Calu3 (cell line): ENCODE measurements around the gene GPR146. TPM values are rescaled to one million over a fixed set of nuclear protein-coding genes. Genes with fewer than 3 reads are reported as not detected.

Experiments used
- BruUV-seq: library from RNA; stranded (reverse); fragments of 400-500 nt; replicated peaks from 2 replicates; lab custom pipeline; 2021; lab: Mats Ljungman, UMichigan
- CTCF ChIA-PET: fragments of 300-600 bp; sonication (Branson Sonifier 250); formaldehyde crosslinking; loops from one replicate; lab custom pipeline; 2022; ENCODE audit warnings: antibody characterized with exemption; lab: Charles Lee
- DNase-seq: peaks from one replicate; pipeline ENCODE4 v3.0.0; 2022
- H3K27ac Mint-ChIP-seq: one replicate; pipeline ENCODE4 v1.8.0; 2022; ENCODE audit warnings: mixed read lengths; ENCODE audit not compliant: unreplicated experiment
- H3K27me3 Mint-ChIP-seq: one replicate; pipeline ENCODE4 v1.8.0; 2022; ENCODE audit warnings: mixed read lengths; ENCODE audit not compliant: unreplicated experiment
- H3K36me3 Mint-ChIP-seq: one replicate; pipeline ENCODE4 v1.8.0; 2022; ENCODE audit warnings: mild to moderate bottlenecking, moderate library complexity, mixed read lengths; ENCODE audit not compliant: insufficient read depth, unreplicated experiment
- H3K4me1 Mint-ChIP-seq: one replicate; pipeline ENCODE4 v1.8.0; 2022; ENCODE audit warnings: mild to moderate bottlenecking, low read depth, mixed read lengths; ENCODE audit not compliant: unreplicated experiment
- H3K4me3 Mint-ChIP-seq: one replicate; pipeline ENCODE4 v1.8.0; 2022; ENCODE audit warnings: mild to moderate bottlenecking, low read depth, moderate library complexity, mixed read lengths; ENCODE audit not compliant: unreplicated experiment
- H3K9me3 Mint-ChIP-seq: one replicate; pipeline ENCODE4 v1.8.0; 2022; ENCODE audit warnings: low read depth, mixed read lengths; ENCODE audit not compliant: unreplicated experiment
- CTCF ChIP-seq: fragments of 200-600 bp; IDR thresholded peaks from one replicate; pipeline ENCODE4 v1.8.0; 2022; ENCODE audit warnings: antibody characterized with exemption; ENCODE audit not compliant: unreplicated experiment
- intact Hi-C: fragments of 100-400 bp; cut with micrococcal nuclease; formaldehyde crosslinking; loops from one replicate; pipeline ENCODE4 v1.10.0; 2022; ENCODE audit not compliant: unreplicated experiment
- total RNA-seq: library from RNA; stranded (reverse); gene quantifications from 2 replicates; pipeline ENCODE4 v1.2.3, GENCODE V29; 2022

The GPR146 gene
- total RNA-seq, 1 experiment from 2014 or later: 0.66 TPM

GRCh38 chr7:1081931-1082401, 37.6 kb downstream of the GPR146 start:
- Mint-ChIP-seq H3K27me3 (no peaks in the 10 kb centered on the region), H3K4me3 (no peak overlapping the region), H3K9me3 (no peaks in the 10 kb centered on the region), H3K27ac (no peak overlapping the region), H3K36me3 (peaks cover 5% of the 10 kb centered on the region), H3K4me1 (peaks cover 5% of the 10 kb centered on the region)
- TF ChIP-seq CTCF: no peak
- DNase-seq: no peak
- intact Hi-C loops: no loop called here
- BruUV-seq: no TSS peak
- CTCF ChIA-PET: no interaction called here

- no peak for DNase-seq
- Mint-ChIP-seq H3K9me3 (no peaks in the 10 kb centered on the region), H3K4me1 (peaks cover 17% of the 10 kb centered on the region), H3K4me3 (no peak overlapping the region), H3K36me3 (peaks cover 8% of the 10 kb centered on the region), H3K27me3 (no peaks in the 10 kb centered on the region), H3K27ac (no peak overlapping the region)
- no TSS peak for BruUV-seq
- TF ChIP-seq CTCF: no peak
- intact Hi-C loops: no loop called here
- CTCF ChIA-PET: no interaction called here
Measured at GRCh38 chr7:1083729-1084657, 39.6 kb downstream of the GPR146 start.

GRCh38 chr7:1085266-1085665, 40.9 kb downstream of the GPR146 start:
- Mint-ChIP-seq H3K27ac (no peak overlapping the region), H3K9me3 (no peaks in the 10 kb centered on the region), H3K36me3 (peaks cover 8% of the 10 kb centered on the region), H3K4me1 (peaks cover 17% of the 10 kb centered on the region), H3K4me3 (no peak overlapping the region), H3K27me3 (no peaks in the 10 kb centered on the region)
- BruUV-seq: no TSS peak
- no peak for TF ChIP-seq CTCF
- intact Hi-C loops: no loop called here
- CTCF ChIA-PET: interaction anchor here (0.7 to 2.4 kb wide), 3 partner anchors 10 to 349 kb away, joined by 3 to 7 read pairs (median 3); no protein-coding TSS in a partner anchor
- no peak for DNase-seq

GRCh38 chr7:1085910-1086421, 41.6 kb downstream of the GPR146 start:
- H3K27ac Mint-ChIP-seq: no peak overlapping the region
- no peaks in the 10 kb centered on the region for H3K9me3 Mint-ChIP-seq
- CTCF ChIA-PET: interaction anchor here (0.6 to 2.4 kb wide), 7 partner anchors 9 to 350 kb away, joined by 3 to 9 read pairs (median 4); no protein-coding TSS in a partner anchor
- no peak for TF ChIP-seq CTCF
- no TSS peak for BruUV-seq
- intact Hi-C loops: no loop called here
- no peak overlapping the region for H3K4me3 Mint-ChIP-seq
- no peaks in the 10 kb centered on the region for H3K27me3 Mint-ChIP-seq
- H3K4me1 Mint-ChIP-seq: peaks cover 17% of the 10 kb centered on the region
- DNase-seq: no peak
- peaks cover 8% of the 10 kb centered on the region for H3K36me3 Mint-ChIP-seq
